Activated CD4-positive, alpha-beta memory T cell treated with anti-CD3 and anti-CD28 coated beads, Interleukin-2, amount 10 ng/mL, durations not matched to agents 7 days and 5 days (primary cell): Measurements from ENCODE around the gene DEFB132. TPM values are rescaled to one million over a fixed set of nuclear protein-coding genes. Genes with fewer than 3 reads are reported as not detected.
"Not testable (repeated sequence)": the region's sequence is repeated elsewhere in the genome, so short reads cannot be mapped to it uniquely, and the experiment has no call there.

Experiments
- CTCF ChIA-PET: fragments of 350-600 bp; sonication (Branson Sonifier 250); formaldehyde crosslinking; loops from one replicate; lab custom pipeline; 2021; ENCODE audit warnings: antibody characterized with exemption, inconsistent platforms; lab: Charles Lee
- POLR2A ChIA-PET: fragments of 350-600 bp; sonication (Branson Sonifier 250); formaldehyde crosslinking; loops from one replicate; lab custom pipeline; 2021; ENCODE audit warnings: antibody characterized with exemption; lab: Charles Lee
- DNase-seq: peaks from one replicate; pipeline ENCODE4 v3.0.0-alpha.2; 2020
- H3K27ac Mint-ChIP-seq: one replicate; pipeline ENCODE4 v1.8.0; 2021; ENCODE audit warnings: mild to moderate bottlenecking, mixed read lengths
- H3K27me3 Mint-ChIP-seq: one replicate; pipeline ENCODE4 v1.8.0; 2021; ENCODE audit warnings: mixed read lengths
- H3K36me3 Mint-ChIP-seq: one replicate; pipeline ENCODE4 v1.8.0; 2021; ENCODE audit warnings: low read depth, mixed read lengths
- H3K4me1 Mint-ChIP-seq: one replicate; pipeline ENCODE4 v1.8.0; 2021; ENCODE audit warnings: mixed read lengths
- H3K4me3 Mint-ChIP-seq: one replicate; pipeline ENCODE4 v1.8.0; 2021; ENCODE audit warnings: mild to moderate bottlenecking, mixed read lengths
- H3K9me3 Mint-ChIP-seq: one replicate; pipeline ENCODE4 v1.8.0; 2021; ENCODE audit warnings: mixed read lengths
- total RNA-seq, 2 experiments: library from RNA; stranded (reverse); gene quantifications; one replicate each; pipeline ENCODE4 v1.2.3, GENCODE V29; 2021

DEFB132 gene
- total RNA-seq, 2 experiments from 2014 or later = not detected

DNA sequence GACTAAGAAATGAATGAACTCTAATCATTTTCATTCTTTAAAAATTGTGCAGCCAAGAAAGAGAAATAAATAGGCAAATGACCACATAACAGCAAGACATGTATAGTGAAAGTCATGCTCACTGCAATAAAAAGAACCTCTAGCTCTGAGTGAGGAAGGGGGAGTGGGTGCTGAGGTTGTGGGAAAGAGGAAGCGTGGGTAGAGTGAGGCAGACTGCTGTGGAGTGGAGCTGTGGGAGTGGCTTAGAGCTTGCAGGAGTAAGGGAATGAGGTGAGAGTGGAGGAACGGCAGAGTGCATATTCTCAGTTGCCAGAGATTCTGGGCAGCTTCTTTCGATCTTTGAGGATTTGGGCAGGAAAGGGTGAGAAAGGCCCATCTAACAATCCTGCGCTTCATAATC is 20.0 kb upstream of the DEFB132 start:
- H3K4me3 Mint-ChIP-seq = peak overlapping the region; percentile 61
- H3K27ac Mint-ChIP-seq = peak overlapping the region; percentile 84
- H3K9me3 Mint-ChIP-seq = no peaks in the 10 kb centered on the region
- DNase-seq = peak; percentile 19
- H3K27me3 Mint-ChIP-seq = peaks cover 7% of the 10 kb centered on the region
- peaks cover 22% of the 10 kb centered on the region for H3K4me1 Mint-ChIP-seq
- ChIA-PET CTCF (interaction anchor here (1.7 kb wide), 1 partner anchor 29 kb away, joined by 11 read pairs; no protein-coding TSS in a partner anchor), POLR2A (no interaction called here)
- H3K36me3 Mint-ChIP-seq = no peaks in the 10 kb centered on the region

DNA sequence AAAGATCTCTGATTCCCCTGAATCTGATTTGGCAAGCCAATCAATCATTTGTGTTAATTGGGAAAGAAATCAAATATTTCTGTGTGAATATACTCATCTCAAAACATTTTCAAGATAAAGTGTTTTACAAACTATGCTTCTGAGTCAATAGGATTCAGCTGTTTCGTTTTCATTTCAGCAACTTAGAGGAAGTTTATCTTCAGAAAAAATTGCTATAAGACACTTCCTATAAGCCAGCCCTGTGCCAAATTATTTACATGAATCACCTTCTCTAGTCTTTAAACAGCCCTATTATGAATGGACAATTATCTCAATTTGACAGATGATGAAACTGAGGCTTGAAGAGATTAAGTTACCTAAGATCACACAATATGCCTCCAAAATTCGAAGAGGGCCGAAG is 19.6 kb upstream of the DEFB132 start:
- peaks cover 8% of the 10 kb centered on the region for H3K27me3 Mint-ChIP-seq
- CTCF ChIA-PET = interaction anchor here (1.7 kb wide), 1 partner anchor 28 kb away, joined by 11 read pairs; no protein-coding TSS in a partner anchor
- H3K4me3 Mint-ChIP-seq = peak overlapping the region; percentile 61
- peak overlapping the region; percentile 84 for H3K27ac Mint-ChIP-seq
- H3K9me3 Mint-ChIP-seq = no peaks in the 10 kb centered on the region
- POLR2A ChIA-PET = no interaction called here
- H3K36me3 Mint-ChIP-seq = no peaks in the 10 kb centered on the region
- no peak for DNase-seq
- peaks cover 22% of the 10 kb centered on the region for H3K4me1 Mint-ChIP-seq

DNA sequence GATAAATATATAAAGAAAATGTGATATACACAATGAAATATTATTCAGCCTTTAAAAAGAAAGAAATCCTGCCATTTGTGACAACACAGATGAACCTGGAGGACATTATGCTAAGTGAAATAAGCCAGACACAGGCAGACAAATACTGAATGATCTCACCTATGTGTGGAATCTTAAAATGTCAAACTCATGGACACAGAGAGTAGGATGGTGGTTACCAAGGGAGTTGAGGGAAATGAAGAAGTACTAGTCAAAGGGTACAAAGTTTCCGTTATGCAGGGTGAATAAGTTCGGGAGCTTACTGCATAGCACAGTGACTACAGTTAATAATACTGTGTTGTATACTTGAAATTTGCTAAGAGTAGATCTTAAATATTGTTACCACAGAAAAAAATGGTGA is 14.6 kb upstream of the DEFB132 start:
- H3K4me3 Mint-ChIP-seq = no peak overlapping the region

GRCh38 chr20:251354-251753 is 6.2 kb upstream of the DEFB132 start:
- no peaks in the 10 kb centered on the region for H3K36me3 Mint-ChIP-seq
- H3K9me3 Mint-ChIP-seq = no peaks in the 10 kb centered on the region
- peaks cover 5% of the 10 kb centered on the region for H3K27me3 Mint-ChIP-seq
- CTCF ChIA-PET = no interaction called here
- no peak overlapping the region for H3K27ac Mint-ChIP-seq
- POLR2A ChIA-PET = no interaction called here
- no peak overlapping the region for H3K4me3 Mint-ChIP-seq
- peaks cover 5% of the 10 kb centered on the region for H3K4me1 Mint-ChIP-seq
- no peak for DNase-seq

More for the DNA sequence above, 14.6 kb upstream of the DEFB132 start:
- no peaks in the 10 kb centered on the region for H3K9me3 Mint-ChIP-seq
- peaks cover 20% of the 10 kb centered on the region for H3K27me3 Mint-ChIP-seq
- H3K36me3 Mint-ChIP-seq = no peaks in the 10 kb centered on the region
- ChIA-PET CTCF (interaction anchor here (1.1 to 1.8 kb wide), 2 partner anchors 15 to 23 kb away, joined by 3 to 6 read pairs; no protein-coding TSS in a partner anchor), POLR2A (no interaction called here)
- peaks cover 9% of the 10 kb centered on the region for H3K4me1 Mint-ChIP-seq
- no peak overlapping the region for H3K27ac Mint-ChIP-seq
- no peak for DNase-seq

DNA sequence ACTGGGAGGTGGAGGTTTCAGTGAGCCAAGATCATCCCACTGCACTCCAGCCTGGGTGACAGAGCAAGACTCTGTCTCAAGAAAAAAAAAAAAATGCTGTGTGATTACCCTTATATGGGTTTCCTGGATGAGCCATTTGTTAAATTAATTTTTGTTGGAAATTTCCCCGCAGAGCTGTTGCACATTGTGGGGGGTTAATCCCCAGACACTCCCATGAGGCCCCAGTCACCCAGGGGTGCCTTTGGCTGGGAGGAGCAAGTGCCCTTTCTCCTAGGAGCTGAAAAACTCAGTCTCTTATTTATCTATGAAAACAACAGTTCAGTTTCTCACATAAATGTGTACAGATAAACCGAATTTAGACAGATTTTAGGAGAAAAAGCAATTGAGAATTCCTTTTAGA is 4.7 kb upstream of the DEFB132 start:
- Mint-ChIP-seq H3K36me3 (no peaks in the 10 kb centered on the region), H3K27ac (no peak overlapping the region), H3K9me3 (no peaks in the 10 kb centered on the region), H3K4me3 (no peak overlapping the region), H3K4me1 (peaks cover 5% of the 10 kb centered on the region), H3K27me3 (peaks cover 8% of the 10 kb centered on the region)
- CTCF ChIA-PET = no interaction called here
- POLR2A ChIA-PET = no interaction called here
- no peak for DNase-seq

- H3K36me3 Mint-ChIP-seq, CTCF ChIA-PET, H3K9me3 Mint-ChIP-seq, H3K27ac Mint-ChIP-seq, H3K4me3 Mint-ChIP-seq, POLR2A ChIA-PET, DNase-seq: not testable (repeated sequence)
- peaks cover 11% of the 10 kb centered on the region for H3K4me1 Mint-ChIP-seq
- H3K27me3 Mint-ChIP-seq = peaks cover 12% of the 10 kb centered on the region
Measured at GRCh38 chr20:253447-253846, 4.1 kb upstream of the DEFB132 start.

GRCh38 chr20:258269-258858 is 840 bp downstream of the DEFB132 start:
- no peak overlapping the region for H3K27ac Mint-ChIP-seq
- ChIA-PET CTCF (interaction anchor here (0.7 to 2.8 kb wide), 6 partner anchors 8 to 96 kb away, joined by 3 to 9 read pairs (median 4); no protein-coding TSS in a partner anchor), POLR2A (interaction anchor here (0.6 kb wide), 1 partner anchor 10 kb away, joined by 3 read pairs; no protein-coding TSS in a partner anchor)

DNA sequence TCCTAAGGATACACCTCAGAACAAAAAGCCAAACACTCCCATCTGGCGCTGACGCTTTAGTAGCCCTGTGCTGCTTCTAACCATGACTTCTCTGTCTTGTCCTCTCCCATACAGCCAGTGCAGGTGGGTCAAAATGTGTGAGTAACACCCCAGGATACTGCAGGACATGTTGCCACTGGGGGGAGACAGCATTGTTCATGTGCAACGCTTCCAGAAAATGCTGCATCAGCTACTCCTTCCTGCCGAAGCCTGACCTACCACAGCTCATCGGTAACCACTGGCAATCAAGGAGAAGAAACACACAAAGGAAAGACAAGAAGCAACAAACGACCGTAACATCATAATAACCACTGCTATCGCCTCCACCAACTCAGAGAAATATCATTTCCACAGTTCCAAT is 1.4 kb downstream of the DEFB132 start:
- ChIA-PET CTCF (interaction anchor here (0.8 to 2.8 kb wide), 5 partner anchors 7 to 96 kb away, joined by 3 to 9 read pairs (median 5); no protein-coding TSS in a partner anchor), POLR2A (interaction anchor here (1.4 kb wide), 1 partner anchor 12 kb away, joined by 4 read pairs; no protein-coding TSS in a partner anchor)
- Mint-ChIP-seq H3K36me3 (no peaks in the 10 kb centered on the region), H3K27ac (no peak overlapping the region), H3K4me1 (peaks cover 17% of the 10 kb centered on the region), H3K4me3 (no peak overlapping the region), H3K9me3 (no peaks in the 10 kb centered on the region), H3K27me3 (peaks cover 13% of the 10 kb centered on the region)
- DNase-seq = peak; percentile 27

More at GRCh38 chr20:258269-258858, 840 bp downstream of the DEFB132 start:
- Mint-ChIP-seq H3K4me1 (peaks cover 17% of the 10 kb centered on the region), H3K4me3 (no peak overlapping the region), H3K36me3 (no peaks in the 10 kb centered on the region), H3K9me3 (no peaks in the 10 kb centered on the region), H3K27me3 (peaks cover 13% of the 10 kb centered on the region)
- no peak for DNase-seq

- peaks cover 13% of the 10 kb centered on the region for H3K27me3 Mint-ChIP-seq
- CTCF ChIA-PET = interaction anchor here (1.3 to 2.8 kb wide), 2 partner anchors 23 to 71 kb away, joined by 3 to 9 read pairs; no protein-coding TSS in a partner anchor
- no peak overlapping the region for H3K27ac Mint-ChIP-seq
- H3K4me1 Mint-ChIP-seq = peaks cover 17% of the 10 kb centered on the region
- POLR2A ChIA-PET = interaction anchor here (1.4 kb wide), 1 partner anchor 13 kb away, joined by 4 read pairs; no protein-coding TSS in a partner anchor
- H3K9me3 Mint-ChIP-seq = no peaks in the 10 kb centered on the region
- no peaks in the 10 kb centered on the region for H3K36me3 Mint-ChIP-seq
- H3K4me3 Mint-ChIP-seq = no peak overlapping the region
- no peak for DNase-seq
Measured at GRCh38 chr20:259981-260380, 2.5 kb downstream of the DEFB132 start.

DNA sequence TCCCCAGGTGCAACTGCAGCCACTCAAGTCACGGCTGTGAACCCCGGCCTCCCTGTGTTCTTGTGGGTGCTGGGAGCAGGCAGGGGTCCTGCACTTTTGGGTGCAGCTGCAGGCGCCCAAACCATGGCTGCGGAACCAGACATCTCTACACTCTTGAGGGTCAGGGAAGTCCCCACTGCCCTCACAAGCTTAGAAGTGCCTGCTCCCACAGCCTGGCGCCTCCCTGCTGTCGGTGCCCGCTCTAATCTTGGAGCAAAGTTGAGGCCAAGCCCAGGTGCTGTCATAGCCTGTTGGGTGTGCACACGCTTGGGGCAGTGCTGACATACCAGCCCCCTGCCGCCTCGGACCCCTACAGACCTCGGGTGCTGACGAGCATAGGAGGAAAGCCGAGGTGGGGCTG is 6.2 kb downstream of the DEFB132 start:
- POLR2A ChIA-PET = no interaction called here
- Mint-ChIP-seq H3K4me3 (no peak overlapping the region), H3K4me1 (peaks cover 18% of the 10 kb centered on the region), H3K36me3 (no peaks in the 10 kb centered on the region), H3K27me3 (peaks cover 14% of the 10 kb centered on the region), H3K27ac (no peak overlapping the region), H3K9me3 (no peaks in the 10 kb centered on the region)
- no peak for DNase-seq
- CTCF ChIA-PET = no interaction called here

GRCh38 chr20:266596-267562 is 9.4 kb downstream of the DEFB132 start:
- Mint-ChIP-seq H3K36me3 (no peaks in the 10 kb centered on the region), H3K4me1 (peaks cover 9% of the 10 kb centered on the region), H3K27ac (no peak overlapping the region), H3K4me3 (peak overlapping the region; percentile 65), H3K9me3 (no peaks in the 10 kb centered on the region), H3K27me3 (peaks cover 12% of the 10 kb centered on the region)
- CTCF ChIA-PET = interaction anchor here (0.6 to 2.3 kb wide), 21 partner anchors 9 to 185 kb away, joined by 3 to 12 read pairs (median 4); partner anchors contain the start of genes DEFB132 and ZCCHC3
- POLR2A ChIA-PET = interaction anchor here (0.7 to 1.2 kb wide), 2 partner anchors 12 to 31 kb away, joined by 3 read pairs; no protein-coding TSS in a partner anchor
- DNase-seq = peak; percentile 89

GRCh38 chr20:270517-270916 is 13.0 kb downstream of the DEFB132 start:
- H3K4me1 Mint-ChIP-seq = peaks cover 9% of the 10 kb centered on the region
- no peak overlapping the region for H3K27ac Mint-ChIP-seq

More at GRCh38 chr20:270517-270916, 13.0 kb downstream of the DEFB132 start:
- ChIA-PET POLR2A (no interaction called here), CTCF (no interaction called here)
- DNase-seq = no peak
- Mint-ChIP-seq H3K4me3 (no peak overlapping the region), H3K27me3 (peaks cover 5% of the 10 kb centered on the region), H3K9me3 (no peaks in the 10 kb centered on the region), H3K36me3 (no peaks in the 10 kb centered on the region)
